OCI-LY3 (cell line): ENCODE results near the gene CCR9.

Experiments
- CTCF ChIP-seq: fragments of 200-600, 300-600 bp; sonication (generic); IDR thresholded peaks from 2 replicates; pipeline ENCODE4 v1.5.1; 2014; ENCODE audit warnings: antibody characterized with exemption, low read length, low read depth
- EZH2phosphoT487 ChIP-seq: fragments of 200-600 bp; shearing (Covaris generic); IDR thresholded peaks from 2 replicates; pipeline ENCODE4 v1.6.1; 2018; ENCODE audit warnings: antibody characterized with exemption, mixed run types, low read depth

- no peak for TF ChIP-seq CTCF
- no peak for TF ChIP-seq EZH2phosphoT487
Measured at GRCh38 chr3:45940004-45940780, 53.8 kb downstream of the CCR9 start.
